GM23248 (cell line): ENCODE results near the gene INSL3.

Experiments
- EZH2 ChIP-seq: fragments of 200-600 bp; sonication (generic); IDR thresholded peaks from 2 replicates; pipeline ENCODE4 v1.6.1; 2018; ENCODE audit warnings: antibody characterized with exemption, mild to moderate bottlenecking; ENCODE audit not compliant: insufficient read depth, poor library complexity, severe bottlenecking
- EZH2phosphoT487 ChIP-seq: fragments of 200-600 bp; sonication (generic); IDR thresholded peaks from 2 replicates; pipeline ENCODE4 v1.6.1; 2018; ENCODE audit warnings: antibody characterized with exemption, moderate library complexity, mild to moderate bottlenecking, low read depth; ENCODE audit not compliant: insufficient read depth

- TF ChIP-seq EZH2: no peak
- TF ChIP-seq EZH2phosphoT487: no peak
Measured at GRCh38 chr19:17841810-17842662, 20.7 kb upstream of the INSL3 start.
